Chondrocyte (in vitro differentiated cells): ENCODE measurements around the gene GALNT17. TPM values are rescaled to one million over a fixed set of nuclear protein-coding genes. Genes with fewer than 3 reads are reported as not detected.

Source experiments
- DNase-seq: peaks from one replicate; pipeline ENCODE4 v3.0.0; 2021; ENCODE audit warnings: mixed read lengths, low spot score
- H3K27ac Mint-ChIP-seq: one replicate; pipeline ENCODE4 v1.8.0; 2021; ENCODE audit warnings: mild to moderate bottlenecking, moderate library complexity, mixed read lengths; ENCODE audit not compliant: unreplicated experiment
- H3K27me3 Mint-ChIP-seq: 2 replicates; pipeline ENCODE4 v1.8.0; 2021; ENCODE audit warnings: low read depth, mixed read lengths
- H3K36me3 Mint-ChIP-seq: 2 replicates; pipeline ENCODE4 v1.8.0; 2021; ENCODE audit warnings: low read depth, mixed read lengths
- H3K4me1 Mint-ChIP-seq: 2 replicates; pipeline ENCODE4 v1.8.0; 2021; ENCODE audit warnings: low read depth, mild to moderate bottlenecking, mixed read lengths
- H3K4me3 Mint-ChIP-seq: one replicate; pipeline ENCODE4 v1.8.0; 2021; ENCODE audit warnings: mild to moderate bottlenecking, moderate library complexity, mixed read lengths; ENCODE audit not compliant: unreplicated experiment
- H3K9me3 Mint-ChIP-seq: 2 replicates; pipeline ENCODE4 v1.8.0; 2021; ENCODE audit warnings: low read depth, mixed read lengths
- total RNA-seq: library from RNA; stranded (reverse); gene quantifications from 3 replicates; pipeline ENCODE4 v1.2.1, GENCODE V29; 2021
- TF ChIP-seq, protein P1 (sequence below): fragments of 200-600 bp; sonication (generic); IDR thresholded peaks from 2 replicates; pipeline ENCODE4 v1.5.0; 2021; ENCODE audit warnings: antibody characterized with exemption, mild to moderate bottlenecking, moderate library complexity

GALNT17 gene
- total RNA-seq, 1 donor from 2014 or later, result 24.4 TPM

GRCh38 chr7:71740174-71740560 is 608.2 kb downstream of the GALNT17 start:
- Mint-ChIP-seq H3K4me3 (no peak overlapping the region), H3K27me3 (peaks cover 5% of the 10 kb centered on the region), H3K9me3 (no peaks in the 10 kb centered on the region), H3K4me1 (no peaks in the 10 kb centered on the region), H3K27ac (no peak overlapping the region), H3K36me3 (no peaks in the 10 kb centered on the region)
- no peak for DNase-seq
- TF ChIP-seq, protein P1, sequence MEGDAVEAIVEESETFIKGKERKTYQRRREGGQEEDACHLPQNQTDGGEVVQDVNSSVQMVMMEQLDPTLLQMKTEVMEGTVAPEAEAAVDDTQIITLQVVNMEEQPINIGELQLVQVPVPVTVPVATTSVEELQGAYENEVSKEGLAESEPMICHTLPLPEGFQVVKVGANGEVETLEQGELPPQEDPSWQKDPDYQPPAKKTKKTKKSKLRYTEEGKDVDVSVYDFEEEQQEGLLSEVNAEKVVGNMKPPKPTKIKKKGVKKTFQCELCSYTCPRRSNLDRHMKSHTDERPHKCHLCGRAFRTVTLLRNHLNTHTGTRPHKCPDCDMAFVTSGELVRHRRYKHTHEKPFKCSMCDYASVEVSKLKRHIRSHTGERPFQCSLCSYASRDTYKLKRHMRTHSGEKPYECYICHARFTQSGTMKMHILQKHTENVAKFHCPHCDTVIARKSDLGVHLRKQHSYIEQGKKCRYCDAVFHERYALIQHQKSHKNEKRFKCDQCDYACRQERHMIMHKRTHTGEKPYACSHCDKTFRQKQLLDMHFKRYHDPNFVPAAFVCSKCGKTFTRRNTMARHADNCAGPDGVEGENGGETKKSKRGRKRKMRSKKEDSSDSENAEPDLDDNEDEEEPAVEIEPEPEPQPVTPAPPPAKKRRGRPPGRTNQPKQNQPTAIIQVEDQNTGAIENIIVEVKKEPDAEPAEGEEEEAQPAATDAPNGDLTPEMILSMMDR, result no peak

DNA sequence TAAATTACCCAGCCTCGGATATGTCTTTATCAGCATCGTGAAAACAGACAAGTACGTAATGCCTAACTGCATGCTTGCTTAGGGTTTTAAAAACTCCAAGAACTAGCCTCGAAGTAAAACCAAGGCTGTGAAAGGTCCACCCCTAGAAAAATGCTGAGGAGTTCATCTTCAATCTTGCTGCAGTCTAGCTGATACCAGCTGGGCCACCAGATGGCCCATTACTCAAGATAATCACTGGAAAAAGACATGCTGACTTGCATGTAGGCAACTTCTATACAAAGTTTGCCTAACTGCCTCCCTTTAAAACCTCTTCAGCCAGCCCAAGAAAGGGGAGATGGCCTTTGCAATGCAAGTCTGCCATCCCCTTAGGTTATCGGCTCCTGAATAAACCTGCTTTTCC is 614.1 kb downstream of the GALNT17 start:
- H3K9me3 Mint-ChIP-seq, result peaks cover 6% of the 10 kb centered on the region
- TF ChIP-seq, protein P1, result peak; percentile 68
- H3K27me3 Mint-ChIP-seq, result peaks cover 13% of the 10 kb centered on the region
- no peaks in the 10 kb centered on the region for H3K4me1 Mint-ChIP-seq
- no peak overlapping the region for H3K27ac Mint-ChIP-seq
- no peak overlapping the region for H3K4me3 Mint-ChIP-seq
- no peaks in the 10 kb centered on the region for H3K36me3 Mint-ChIP-seq
- no peak for DNase-seq

GRCh38 chr7:71750290-71750689 is 618.3 kb downstream of the GALNT17 start:
- DNase-seq, result no peak

GRCh38 chr7:71752171-71752935 is 620.4 kb downstream of the GALNT17 start:
- no peak for DNase-seq
- Mint-ChIP-seq H3K4me1 (no peaks in the 10 kb centered on the region), H3K4me3 (no peak overlapping the region), H3K36me3 (no peaks in the 10 kb centered on the region), H3K27me3 (peaks cover 22% of the 10 kb centered on the region), H3K9me3 (peaks cover 11% of the 10 kb centered on the region), H3K27ac (no peak overlapping the region)
- TF ChIP-seq, protein P1, result peak; percentile 98

More at GRCh38 chr7:71750290-71750689, 618.3 kb downstream of the GALNT17 start:
- Mint-ChIP-seq H3K27ac (no peak overlapping the region), H3K27me3 (peaks cover 22% of the 10 kb centered on the region), H3K9me3 (peaks cover 6% of the 10 kb centered on the region), H3K36me3 (no peaks in the 10 kb centered on the region), H3K4me1 (no peaks in the 10 kb centered on the region), H3K4me3 (no peak overlapping the region)
- TF ChIP-seq, protein P1, result no peak

DNA sequence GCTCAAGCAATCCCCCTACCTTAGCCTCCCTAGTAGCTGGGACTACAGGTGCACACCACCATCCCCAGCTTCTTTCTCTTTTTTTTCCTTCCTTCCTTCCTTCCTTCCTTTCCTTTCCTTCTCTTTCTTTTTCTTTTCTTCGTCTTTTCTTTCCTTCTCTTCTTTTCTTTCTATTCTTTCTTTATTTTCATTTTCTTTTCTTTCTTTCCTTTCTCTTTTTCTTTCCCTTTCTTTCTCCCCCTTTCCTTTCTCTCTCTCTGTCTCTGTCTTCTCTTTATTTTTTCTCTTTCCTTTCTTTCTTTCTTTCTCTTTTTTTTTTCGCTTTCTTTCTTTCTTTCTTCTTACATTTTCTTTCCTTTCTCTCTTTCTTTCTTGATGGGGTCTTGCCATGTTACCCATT is 621.3 kb downstream of the GALNT17 start:
- TF ChIP-seq, protein P1, result no peak
- H3K9me3 Mint-ChIP-seq, result peaks cover 14% of the 10 kb centered on the region
- H3K4me1 Mint-ChIP-seq, result no peaks in the 10 kb centered on the region
- peaks cover 19% of the 10 kb centered on the region for H3K27me3 Mint-ChIP-seq
- H3K27ac Mint-ChIP-seq, result no peak overlapping the region
- H3K36me3 Mint-ChIP-seq, result no peaks in the 10 kb centered on the region
- DNase-seq, result no peak
- H3K4me3 Mint-ChIP-seq, result no peak overlapping the region
